Mononuclear cell (primary cell): ENCODE data around the gene BRMS1. TPM values are rescaled to one million over a fixed set of nuclear protein-coding genes. Genes with fewer than 3 reads are reported as not detected.
A peak's percentile ranks its signal among the peaks of the same experiment; 100 is the strongest.

Source experiments
- H3K27me3 ChIP-seq: 2 replicates; pipeline ENCODE4 v1.6.0; 2011; ENCODE audit warnings: low read length, control low read depth; ENCODE audit not compliant: insufficient read depth
- H3K4me1 ChIP-seq: 2 replicates; pipeline ENCODE4 v1.5.1; 2011; ENCODE audit warnings: mild to moderate bottlenecking, low read length, control low read depth; ENCODE audit not compliant: insufficient read depth
- H3K4me3 ChIP-seq: 2 replicates; pipeline ENCODE4 v1.5.1; 2011; ENCODE audit warnings: mild to moderate bottlenecking, low read length, moderate library complexity
- H3K9me3 ChIP-seq: 2 replicates; pipeline ENCODE4 v1.5.1; 2011; ENCODE audit warnings: low read depth, mild to moderate bottlenecking, control low read depth, low read length
- total RNA-seq: library from RNA; depleted of rRNA; stranded (reverse); fragments of >200 nt; gene quantifications from one replicate; pipeline ENCODE4 v1.2.3, GENCODE V29; 2012

Gene BRMS1
- total RNA-seq, 1 donor: 51.7 TPM

GRCh38 chr11:66334605-66335442 is 10.1 kb downstream of the BRMS1 start:
- peak overlapping the region; percentile 49 for H3K4me3 ChIP-seq
- no peaks in the 10 kb centered on the region for H3K27me3 ChIP-seq
- H3K9me3 ChIP-seq: no peaks in the 10 kb centered on the region
- H3K4me1 ChIP-seq: peaks cover 30% of the 10 kb centered on the region

- Histone ChIP-seq H3K4me3 (no peak overlapping the region), H3K9me3 (no peaks in the 10 kb centered on the region), H3K27me3 (no peaks in the 10 kb centered on the region), H3K4me1 (peaks cover 32% of the 10 kb centered on the region)
Measured at GRCh38 chr11:66333896-66334604, 10.9 kb downstream of the BRMS1 start.

GRCh38 chr11:66333220-66333877 is 11.6 kb downstream of the BRMS1 start:
- H3K4me3 ChIP-seq: no peak overlapping the region
- H3K27me3 ChIP-seq: no peaks in the 10 kb centered on the region

GRCh38 chr11:66332371-66333219 is 12.3 kb downstream of the BRMS1 start:
- Histone ChIP-seq H3K4me1 (peaks cover 46% of the 10 kb centered on the region), H3K9me3 (no peaks in the 10 kb centered on the region), H3K4me3 (no peak overlapping the region), H3K27me3 (no peaks in the 10 kb centered on the region)

More at GRCh38 chr11:66333220-66333877, 11.6 kb downstream of the BRMS1 start:
- Histone ChIP-seq H3K4me1 (peaks cover 39% of the 10 kb centered on the region), H3K9me3 (no peaks in the 10 kb centered on the region)

GRCh38 chr11:66331542-66332370 is 13.1 kb downstream of the BRMS1 start:
- H3K9me3 ChIP-seq: no peaks in the 10 kb centered on the region
- H3K4me3 ChIP-seq: no peak overlapping the region
- no peaks in the 10 kb centered on the region for H3K27me3 ChIP-seq
- peaks cover 46% of the 10 kb centered on the region for H3K4me1 ChIP-seq

GRCh38 chr11:66330931-66331330 is 14.0 kb downstream of the BRMS1 start:
- Histone ChIP-seq H3K27me3 (no peaks in the 10 kb centered on the region), H3K4me3 (no peak overlapping the region)

GRCh38 chr11:66329165-66329673 is 15.7 kb downstream of the BRMS1 start:
- no peaks in the 10 kb centered on the region for H3K9me3 ChIP-seq
- H3K4me1 ChIP-seq: peaks cover 33% of the 10 kb centered on the region
- no peak overlapping the region for H3K4me3 ChIP-seq
- H3K27me3 ChIP-seq: no peaks in the 10 kb centered on the region

More at GRCh38 chr11:66330931-66331330, 14.0 kb downstream of the BRMS1 start:
- Histone ChIP-seq H3K9me3 (no peaks in the 10 kb centered on the region), H3K4me1 (peaks cover 44% of the 10 kb centered on the region)

GRCh38 chr11:66328302-66329144 is 16.4 kb downstream of the BRMS1 start:
- Histone ChIP-seq H3K9me3 (no peaks in the 10 kb centered on the region), H3K4me1 (peaks cover 33% of the 10 kb centered on the region), H3K4me3 (no peak overlapping the region), H3K27me3 (no peaks in the 10 kb centered on the region)

GRCh38 chr11:66328031-66328301 is 16.9 kb downstream of the BRMS1 start:
- no peak overlapping the region for H3K4me3 ChIP-seq
- H3K9me3 ChIP-seq: no peaks in the 10 kb centered on the region
- H3K27me3 ChIP-seq: no peaks in the 10 kb centered on the region
- H3K4me1 ChIP-seq: peaks cover 33% of the 10 kb centered on the region

GRCh38 chr11:66327171-66328030 is 17.5 kb downstream of the BRMS1 start:
- H3K4me3 ChIP-seq: no peak overlapping the region
- H3K9me3 ChIP-seq: no peaks in the 10 kb centered on the region
- peaks cover 33% of the 10 kb centered on the region for H3K4me1 ChIP-seq
- H3K27me3 ChIP-seq: no peaks in the 10 kb centered on the region

- no peak overlapping the region for H3K4me3 ChIP-seq
- no peaks in the 10 kb centered on the region for H3K9me3 ChIP-seq
- peaks cover 33% of the 10 kb centered on the region for H3K4me1 ChIP-seq
- no peaks in the 10 kb centered on the region for H3K27me3 ChIP-seq
Measured at GRCh38 chr11:66326261-66327111, 18.4 kb downstream of the BRMS1 start.

GRCh38 chr11:66325263-66325671 is 19.6 kb downstream of the BRMS1 start:
- no peak overlapping the region for H3K4me3 ChIP-seq
- peaks cover 33% of the 10 kb centered on the region for H3K4me1 ChIP-seq
- H3K9me3 ChIP-seq: no peaks in the 10 kb centered on the region
- H3K27me3 ChIP-seq: no peaks in the 10 kb centered on the region
